Hematopoietic multipotent progenitor cell treated with erythropoietin and hydrocortisone succinate and interleukin-3 and kit ligand, for 6 days (in vitro differentiated cells): Measurements from ENCODE around the gene TMEM131.
"Not testable (repeated sequence)": the region's sequence is repeated elsewhere in the genome, so short reads cannot be mapped to it uniquely, and the experiment has no call there.

Source experiments
- DNase-seq: peaks from one replicate; pipeline ENCODE4 v3.0.0-alpha.2; 2015

TMEM131 gene

DNA sequence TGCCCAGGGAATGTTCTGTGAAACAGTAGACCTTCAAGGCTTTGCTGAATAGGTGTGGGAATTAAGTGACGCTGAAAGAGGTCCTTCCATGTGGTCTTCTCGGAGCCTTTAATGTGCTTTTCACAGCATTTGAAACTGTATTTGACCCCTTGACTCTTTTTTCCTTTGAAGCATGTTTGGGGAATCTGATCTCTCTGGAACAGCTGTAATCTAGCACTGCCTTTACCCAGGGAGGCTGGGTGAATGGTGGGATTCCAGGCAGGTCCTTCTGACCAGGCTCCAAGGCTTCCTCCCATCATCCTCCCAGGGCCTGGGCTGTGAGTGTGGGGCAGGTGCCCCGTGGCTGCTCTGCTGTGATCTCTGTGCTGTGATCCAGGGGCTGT, 278.1 kb downstream of the TMEM131 start:
- no peak for DNase-seq

GRCh38 chr2:97716695-97717612, 278.8 kb downstream of the TMEM131 start:
- DNase-seq, result no peak

GRCh38 chr2:97715951-97716694, 279.6 kb downstream of the TMEM131 start:
- DNase-seq, result no peak

DNA sequence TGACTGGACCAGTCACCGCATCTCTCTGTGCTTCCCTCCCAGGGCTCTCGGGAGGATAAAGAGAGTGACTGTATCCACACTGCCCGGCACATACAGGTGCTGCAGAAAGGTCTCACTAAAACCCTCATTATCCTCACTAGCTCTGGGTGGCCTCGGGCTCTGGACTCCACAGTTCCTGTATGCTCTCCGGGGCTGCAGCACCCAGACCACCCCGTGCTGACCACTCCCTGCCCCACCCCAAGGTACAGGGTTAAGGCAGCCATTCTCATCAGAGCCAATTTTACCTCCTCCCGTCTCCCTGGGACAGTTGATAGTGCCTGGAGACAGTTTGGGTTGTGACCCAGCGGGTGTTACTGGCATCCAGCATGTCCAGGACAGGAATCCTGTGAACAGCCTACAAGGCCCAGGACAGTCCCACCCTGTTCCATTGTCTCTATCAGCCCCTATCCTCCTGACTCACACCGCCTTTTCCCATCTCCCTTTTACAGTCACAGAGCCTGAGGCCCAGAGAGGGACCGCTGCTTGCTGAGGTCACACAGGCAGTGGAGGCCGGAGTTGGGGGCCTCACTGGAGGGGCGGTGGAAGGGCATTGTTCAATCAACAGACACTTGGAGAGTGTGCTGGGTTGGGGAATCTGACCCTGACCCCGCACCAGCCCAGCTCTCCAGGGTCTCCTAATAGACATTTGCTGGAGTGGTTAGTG, 280.6 kb downstream of the TMEM131 start:
- DNase-seq, result no peak

- DNase-seq, result no peak
Measured at GRCh38 chr2:97714084-97714949, 281.4 kb downstream of the TMEM131 start.

DNA sequence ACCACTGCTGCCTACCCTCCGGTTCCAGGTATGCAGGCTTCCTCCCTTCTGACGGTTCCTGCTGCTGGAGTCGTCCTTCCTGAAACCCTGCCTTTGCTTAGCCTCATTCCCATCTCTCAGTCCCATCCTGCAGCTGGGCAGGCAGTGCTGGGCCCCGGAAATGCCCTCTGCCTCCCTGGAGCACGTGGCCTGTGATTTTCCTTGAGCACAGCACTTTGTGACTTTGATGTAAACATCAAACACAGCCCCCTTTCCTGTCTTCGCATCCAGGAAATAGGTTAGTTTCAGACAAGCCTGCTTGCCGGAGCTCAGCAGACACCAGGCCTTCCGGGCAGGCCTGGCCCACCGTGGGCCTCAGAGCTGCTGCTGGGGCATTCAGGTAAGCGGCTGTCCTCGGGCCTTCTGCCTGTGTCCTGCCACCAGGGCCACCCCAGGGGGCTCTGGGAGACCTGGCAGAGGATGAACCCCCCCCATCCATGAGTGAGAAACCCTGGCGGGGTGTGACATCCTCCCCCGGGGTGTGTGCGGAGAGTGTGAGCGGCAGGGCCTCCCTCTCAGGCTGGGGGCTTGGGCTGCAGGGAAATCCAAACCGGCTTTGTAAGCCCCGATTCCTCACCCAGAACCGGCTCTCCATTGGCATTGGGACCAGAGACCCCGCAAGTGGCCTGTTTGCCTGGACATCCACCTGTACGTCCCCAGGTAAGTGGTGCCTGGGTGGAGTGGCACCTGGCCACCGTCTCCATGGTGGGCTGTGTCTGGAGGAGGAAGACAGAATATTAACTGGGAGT, 282.3 kb downstream of the TMEM131 start, which contains the start of gene ZAP70:
ZAP70 (plus strand) TSS at position 281 of the 788 bp plus-strand sequence. CDS start 10,461 bp downstream, outside the sequence.
- DNase-seq, result no peak

DNA sequence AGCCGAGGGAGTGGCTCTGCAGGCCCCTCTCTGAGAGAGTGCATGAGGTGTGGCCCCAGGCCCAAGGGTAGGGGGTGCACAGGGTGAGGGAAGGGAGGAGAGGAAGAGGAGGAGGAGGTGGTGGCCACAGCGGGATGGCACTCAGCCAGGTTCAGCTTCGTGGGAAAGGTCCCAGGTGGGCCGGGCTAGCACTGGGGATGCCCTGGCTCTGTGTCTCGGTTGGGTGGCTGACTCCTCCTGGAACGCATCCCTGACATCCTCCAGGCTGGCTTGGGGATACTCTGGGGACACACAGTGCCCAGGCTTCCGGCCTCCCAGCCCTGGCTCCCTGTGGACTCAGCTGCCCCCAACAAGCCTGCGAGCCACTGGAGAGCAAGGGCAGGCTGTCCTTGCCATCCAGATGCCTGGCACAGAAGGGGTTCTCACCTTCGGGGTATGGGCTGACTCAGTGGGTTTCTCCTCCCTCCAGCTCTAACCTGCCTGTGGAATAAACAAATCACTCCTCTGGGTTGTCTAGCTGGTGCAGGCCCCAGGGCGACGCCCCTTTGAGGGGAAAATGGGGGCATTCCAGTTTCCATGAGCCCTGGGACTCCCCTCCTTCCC, 283.0 kb downstream of the TMEM131 start:
- no peak for DNase-seq

DNA sequence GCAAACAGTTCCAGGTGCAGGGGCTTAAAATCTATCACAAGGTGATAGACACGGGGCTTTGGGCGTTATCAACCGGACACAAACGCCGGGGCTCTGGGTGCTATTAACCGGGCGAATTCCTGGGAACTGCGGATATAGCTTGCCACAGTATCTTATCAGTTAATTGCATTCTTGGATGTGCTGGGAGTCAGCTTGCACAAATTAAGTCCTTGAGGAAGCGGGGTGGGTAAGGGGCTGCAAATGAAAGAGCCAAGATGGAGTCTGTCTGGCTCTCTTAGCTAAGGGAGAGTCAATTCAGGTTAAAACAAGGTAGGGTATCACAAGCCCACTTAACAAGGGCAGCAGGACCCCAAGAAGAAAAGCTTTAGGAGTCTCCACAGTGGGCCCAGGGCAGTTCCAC, 283.6 kb downstream of the TMEM131 start:
- DNase-seq, result not testable (repeated sequence)

GRCh38 chr2:97711394-97711711, 284.4 kb downstream of the TMEM131 start:
- no peak for DNase-seq

- no peak for DNase-seq
Measured at GRCh38 chr2:97708608-97709007, 287.1 kb downstream of the TMEM131 start.

DNA sequence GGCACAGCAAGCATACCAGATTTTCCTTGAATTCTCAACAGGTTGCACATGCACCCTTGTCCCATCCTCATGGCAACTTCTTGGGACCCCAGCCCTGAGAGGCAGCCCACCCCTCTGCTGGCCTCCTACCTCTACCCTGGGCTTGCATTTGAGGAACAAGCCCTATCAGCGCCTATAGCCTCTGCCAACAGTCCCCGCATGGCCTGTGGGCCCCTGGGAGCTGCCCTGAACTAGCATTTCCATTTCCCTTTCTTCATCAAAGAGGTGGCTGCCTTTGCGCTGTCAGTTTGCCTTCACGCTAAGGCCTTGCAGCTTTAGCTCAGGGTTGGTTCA, 287.7 kb downstream of the TMEM131 start:
- no peak for DNase-seq

- DNase-seq, result no peak
Measured at GRCh38 chr2:97707362-97708047, 288.2 kb downstream of the TMEM131 start.

- DNase-seq, result no peak
Measured at GRCh38 chr2:97706708-97707345, 288.9 kb downstream of the TMEM131 start.
